Measurements from ENCODE around the gene FAF1.

GRCh38 chr1:50739125-50739524 lies 220.9 kb downstream of the FAF1 start:
- no peak for TF ChIP-seq CTCF (IDR thresholded peaks at IDR 0.05)
- no peak for TF ChIP-seq POLR2A (IDR thresholded peaks at IDR 0.05)

Data from esophagus squamous epithelium (tissue), 4 donors.